ENCODE results near the gene SLC13A2.

SLC13A2 gene

GRCh38 chr17:28505986-28506665 lies 32.7 kb downstream of the SLC13A2 start, which contains the start of gene FOXN1:
TSS of gene FOXN1 (plus strand) at chr17:28506348. CDS start at chr17:28523970, 17,622 bp downstream.
- no peak within 1 kb of the TSS for H3K4me3 ChIP-seq (replicated peaks; ENCODE audit: low read depth, low read length)
- no peak for DNase-seq (ENCODE audit: extremely low read depth, insufficient read length)

GRCh38 chr17:28506763-28507487 lies 33.5 kb downstream of the SLC13A2 start:
- Histone ChIP-seq H3K4me3 (replicated peaks; ENCODE audit: low read depth, low read length) (no peak overlapping the region), H3K36me3 (ENCODE audit: control insufficient read depth, insufficient read depth, low read length) (no peaks in the 10 kb centered on the region), H3K27me3 (replicated peaks; ENCODE audit: control insufficient read depth, insufficient read depth, low read length) (no peaks in the 10 kb centered on the region)
- TF ChIP-seq CTCF (IDR thresholded peaks at IDR 0.05; ENCODE audit: insufficient read depth, low read length, poor library complexity, severe bottlenecking) = no peak
- no peak for DNase-seq (ENCODE audit: extremely low read depth, insufficient read length)

More at GRCh38 chr17:28505986-28506665, 32.7 kb downstream of the SLC13A2 start, which contains the start of gene FOXN1:
- no peak for TF ChIP-seq CTCF (IDR thresholded peaks at IDR 0.05; ENCODE audit: insufficient read depth, low read length, poor library complexity, severe bottlenecking)
- Histone ChIP-seq H3K36me3 (ENCODE audit: control insufficient read depth, insufficient read depth, low read length) (no peaks in the 10 kb centered on the region), H3K27me3 (replicated peaks; ENCODE audit: control insufficient read depth, insufficient read depth, low read length) (no peaks in the 10 kb centered on the region)

- Histone ChIP-seq H3K36me3 (ENCODE audit: control insufficient read depth, insufficient read depth, low read length) (no peaks in the 10 kb centered on the region), H3K27me3 (replicated peaks; ENCODE audit: control insufficient read depth, insufficient read depth, low read length) (no peaks in the 10 kb centered on the region), H3K4me3 (replicated peaks; ENCODE audit: low read depth, low read length) (no peak overlapping the region)
- no peak for DNase-seq (ENCODE audit: extremely low read depth, insufficient read length)
- TF ChIP-seq CTCF (IDR thresholded peaks at IDR 0.05; ENCODE audit: insufficient read depth, low read length, poor library complexity, severe bottlenecking) = no peak
These were observed 34.2 kb downstream of the SLC13A2 start for GRCh38 chr17:28507567-28508203.

GRCh38 chr17:28508211-28508724 lies 34.8 kb downstream of the SLC13A2 start:
- Histone ChIP-seq H3K27me3 (replicated peaks; ENCODE audit: control insufficient read depth, insufficient read depth, low read length) (no peaks in the 10 kb centered on the region), H3K4me3 (replicated peaks; ENCODE audit: low read depth, low read length) (no peak overlapping the region), H3K36me3 (ENCODE audit: control insufficient read depth, insufficient read depth, low read length) (no peaks in the 10 kb centered on the region)
- TF ChIP-seq CTCF (IDR thresholded peaks at IDR 0.05; ENCODE audit: insufficient read depth, low read length, poor library complexity, severe bottlenecking) = no peak
- no peak for DNase-seq (ENCODE audit: extremely low read depth, insufficient read length)

GRCh38 chr17:28509789-28510188 lies 36.3 kb downstream of the SLC13A2 start:
- no peak for TF ChIP-seq CTCF (IDR thresholded peaks at IDR 0.05; ENCODE audit: insufficient read depth, low read length, poor library complexity, severe bottlenecking)

More at GRCh38 chr17:28509789-28510188, 36.3 kb downstream of the SLC13A2 start:
- Histone ChIP-seq H3K27me3 (replicated peaks; ENCODE audit: control insufficient read depth, insufficient read depth, low read length) (no peaks in the 10 kb centered on the region; the same call in none of the 2 replicates), H3K4me3 (replicated peaks; ENCODE audit: low read depth, low read length) (no peak overlapping the region), H3K36me3 (ENCODE audit: control insufficient read depth, insufficient read depth, low read length) (no peaks in the 10 kb centered on the region)
- DNase-seq (ENCODE audit: extremely low read depth, insufficient read length) = no peak

Data from GM06990 (cell line).